Measurements from ENCODE around the gene EVX1. TPM values are rescaled to one million over a fixed set of nuclear protein-coding genes. Genes with fewer than 3 reads are reported as not detected.

Gene EVX1
- total and polyA plus RNA-seq, 2 of the 8 experiments (the other 6 are each of a cell fraction or from before 2014, with no cell fraction given): not detected

- H3K18ac ChIP-seq (ENCODE audit: extremely low read depth, low read length): no peak overlapping the region
- peaks cover 4% of the 10 kb centered on the region; the same call in 1 of the 2 replicates for H3K23me2 ChIP-seq (ENCODE audit: low read depth, low read length)
- no peak overlapping the region for H4K5ac ChIP-seq (ENCODE audit: insufficient read length, low read depth, low read length)
- peaks cover 6 to 10% of the 10 kb centered on the region in 2 experiments for H4K20me1 ChIP-seq (replicated peaks in 1 of 2; ENCODE audit: control insufficient read depth in 1 of 2, insufficient read depth in 2 of 2, low read length in 2 of 2)
- POLR2A ChIA-PET (ENCODE audit: partially characterized antibody): interaction anchor here (1.2 kb wide), 1 partner anchor 15 kb away, joined by 3 read pairs; no protein-coding TSS in a partner anchor
- no peaks in the 10 kb centered on the region for H3K79me2 ChIP-seq (ENCODE audit: control insufficient read depth in 1 of 2, insufficient read depth in 2 of 2, low read length in 2 of 2)
- H3K36me3 ChIP-seq (ENCODE audit: control insufficient read depth in 2 of 4, insufficient read depth in 4 of 4, low read length in 3 of 4): no peaks in the 10 kb centered on the region; a peak in 1 of 8 replicates
- no peak overlapping the region for H2BK5ac ChIP-seq (ENCODE audit: low read depth, low read length)
- H4K91ac ChIP-seq (replicated peaks; ENCODE audit: insufficient read length, low read length): no peak overlapping the region
- no peak overlapping the region for H3K4ac ChIP-seq (replicated peaks; ENCODE audit: insufficient read length, low read depth, low read length)
- H4K8ac ChIP-seq (ENCODE audit: extremely low read depth, insufficient read depth, low read length): no peak overlapping the region
- no peak overlapping the region for H3K27ac ChIP-seq (ENCODE audit: low read depth, low read length)
- H3K4me3 ChIP-seq (ENCODE audit: extremely low read depth in 1 of 4, insufficient read depth in 2 of 4, low read depth in 3 of 4, low read length in 4 of 4): no peak overlapping the region
- peaks cover 2 to 11% (median 6%) of the 10 kb centered on the region in 4 experiments for H3K4me1 ChIP-seq (replicated peaks in 1 of 4; ENCODE audit: control insufficient read depth in 3 of 4, insufficient read depth in 4 of 4, low read length in 3 of 4)
- H3K56ac ChIP-seq (replicated peaks; ENCODE audit: insufficient read length, low read depth, low read length): no peak overlapping the region
- H3K9ac ChIP-seq (replicated peaks in 1 of 4; ENCODE audit: extremely low read depth in 1 of 4, low read depth in 3 of 4, low read length in 3 of 4): no peak overlapping the region
- no peak overlapping the region for H2BK20ac ChIP-seq (ENCODE audit: low read length)
- no peak for FAIRE-seq
- H3K4me2 ChIP-seq (ENCODE audit: insufficient read depth in 1 of 2, low read depth in 2 of 2, low read length in 2 of 2): no peak overlapping the region; a peak in 1 of 4 replicates
- no peak overlapping the region for H3K14ac ChIP-seq (ENCODE audit: insufficient read length)
- no peaks in the 10 kb centered on the region for H3K79me1 ChIP-seq (ENCODE audit: low read depth, low read length)
- H2BK12ac ChIP-seq (ENCODE audit: low read depth, low read length): no peak overlapping the region; the same call in 1 of the 2 replicates
- no peak overlapping the region for H2BK120ac ChIP-seq (replicated peaks; ENCODE audit: low read depth, low read length)
- CTCF ChIA-PET (ENCODE audit: partially characterized antibody): interaction anchor here (0.6 to 8.5 kb wide), 5 partner anchors 11 to 163 kb away, joined by 3 to 62 read pairs (median 3); no protein-coding TSS in a partner anchor
- H3K9me3 ChIP-seq (ENCODE audit: insufficient read depth in 2 of 2, low read depth in 1 of 2, low read length in 1 of 2): no peaks in the 10 kb centered on the region
- H2AK5ac ChIP-seq (ENCODE audit: low read depth, low read length): no peak overlapping the region
- H3K23ac ChIP-seq (ENCODE audit: insufficient read length): no peak overlapping the region
- TF ChIP-seq TBP (IDR thresholded peaks at IDR 0.05; ENCODE audit: low read depth, low read length) (no peak), TCF12 (IDR thresholded peaks at IDR 0.05; ENCODE audit: low read depth, low read length) (no peak), RXRA (IDR thresholded peaks at IDR 0.05; ENCODE audit: insufficient read depth, low read depth, low read length) (no peak), BRCA1 (IDR thresholded peaks at IDR 0.05; ENCODE audit: low read depth, low read length) (no peak), CEBPB (IDR thresholded peaks at IDR 0.05; ENCODE audit: low read depth, low read length) (no peak), GTF2F1 (IDR thresholded peaks at IDR 0.05; ENCODE audit: borderline replicate concordance, low read depth, low read length) (no peak), GABPA (IDR thresholded peaks at IDR 0.05; ENCODE audit: borderline replicate concordance, insufficient read depth, low read length) (no peak), MAX (IDR thresholded peaks at IDR 0.05) (no peak), TAF7 (optimal IDR thresholded peaks at IDR 0.05; ENCODE audit: borderline replicate concordance, low read depth, low read length) (no peak)
- peaks cover 63 to 97% (median 88%) of the 10 kb centered on the region in 4 experiments for H3K27me3 ChIP-seq (replicated peaks in 1 of 4; ENCODE audit: control insufficient read depth in 3 of 4, extremely low read depth in 1 of 4, insufficient read depth in 3 of 4, low read length in 3 of 4)
- no peak overlapping the region for H2AFZ ChIP-seq (ENCODE audit: low read length)
- DNase-seq (ENCODE audit: low read depth in 1 of 2, low spot score in 2 of 2): no peak
- H2BK15ac ChIP-seq (ENCODE audit: low read length): no peak overlapping the region
Observed at GRCh38 chr7:27223941-27224575, 18.5 kb upstream of the EVX1 start.

All from H1 (cell line).